Pancreas (tissue), 10 donors: ENCODE measurements around the gene ZNF324. TPM values are rescaled to one million over a fixed set of nuclear protein-coding genes. Genes with fewer than 3 reads are reported as not detected.
A peak's percentile ranks its signal among the peaks of the same experiment; 100 is the strongest.
"Not testable (repeated sequence)": the region's sequence is repeated elsewhere in the genome, so short reads cannot be mapped to it uniquely, and the experiment has no call there.

Experiments
- ATAC-seq, 4 donors: fragments of 200-7000 bp; cut with Tn5 transposase; one replicate each; pipeline versions ENCODE4 v1.8.0 to v1.9.1; 2020; ENCODE audit warnings: mild to moderate bottlenecking in 4 of 4, moderate library complexity in 4 of 4
- DNase-seq, 6 donors: peaks; one replicate each; pipeline ENCODE4 v3.0.0-alpha.2; 2020
- FAIRE-seq: peaks from 2 replicates; lab custom pipeline; 2012; peaks lifted over from hg19 to GRCh38; lab: Jason Lieb, UNC
- H3K27ac ChIP-seq, 4 donors: fragments of 200-600 bp; sonication (generic); 1 replicate in 3 of 4; 2 replicates in 1 of 4; pipeline versions ENCODE4 v1.5.0 to v1.8.0; 2020
- H3K27me3 ChIP-seq, 4 donors: fragments of 200-600 bp; one replicate each; pipeline ENCODE4 v1.8.0; 2021
- H3K36me3 ChIP-seq, 3 donors: fragments of 200-600 bp; sonication (generic) in 1 of 3; one replicate each; pipeline versions ENCODE4 v1.5.0 to v1.8.0; 2020 to 2021
- H3K4me1 ChIP-seq, 3 donors: fragments of 200-600 bp; one replicate each; pipeline ENCODE4 v1.8.0; 2021
- H3K4me3 ChIP-seq, 4 donors: fragments of 200-600 bp; sonication (generic) in 2 of 4; one replicate each; pipeline versions ENCODE4 v1.5.0 to v1.8.0; 2020 to 2021
- H3K9me3 ChIP-seq, 4 donors: fragments of 200-600 bp; one replicate each; pipeline ENCODE4 v1.8.0; 2021
- WGBS, 2 donors: extraction: QIAGEN DNeasy Blood & Tissue Kit; methylation state at CpG; one replicate each; pipeline ENCODE4 v1.1.7; 2013; 5-methylcytosine and 5-hydroxymethylcytosine counted together
- intact Hi-C, 3 donors: fragments of 100-400 bp; cut with DNase I; formaldehyde crosslinking; loops; one replicate each; pipeline versions ENCODE4 v1.11.1 to v1.14.2; 2022
- polyA plus RNA-seq, 2 donors: library from polyadenylated mRNA; stranded (reverse); fragments of 200-250 nt; gene quantifications; one replicate each; pipeline ENCODE4 v1.2.3, GENCODE V29; 2013
- total RNA-seq, 6 donors: library from RNA; stranded (reverse); fragmentation: NEBNext Ultra II Directional in 4 of 6; extraction: Animal tissue kit (Norgen Biotek cat#: 25700) in 4 of 6; gene quantifications; one replicate each; pipeline versions ENCODE4 v1.2.1 to v1.2.4, GENCODE V29; 2021 to 2023
- TF ChIP-seq, protein P1 (sequence below), 4 donors: fragments of 200-600 bp; sonication (generic) in 3 of 4; IDR thresholded peaks; one replicate each; pipeline versions ENCODE4 v1.5.0 to v1.8.0; 2021; ENCODE audit warnings: antibody characterized with exemption in 4 of 4
- donor health status: healthy with polysubstance abuse.
- donor health status: DM: no; HTN: no; CAD: no; lungs with moderate emphysema.
- donor health status: DM: no; HTN: no; CAD: no.
- donor health status: control.
- donor health status: control.
- donor health status: Bipolar disorder and iron deficiency.
- donor health status: DM: yes; HTN: yes; CAD: no.
- donor health status: DM: no; HTN: no; CAD: no.
- donor health status: DM: no; HTN: no; CAD: no.
- donor health status: DM: yes; HTN: yes; CAD: no.

ZNF324 gene
- total and polyA plus RNA-seq, 8 donors: 3.5 to 7.3 (median 5.8) TPM

DNA sequence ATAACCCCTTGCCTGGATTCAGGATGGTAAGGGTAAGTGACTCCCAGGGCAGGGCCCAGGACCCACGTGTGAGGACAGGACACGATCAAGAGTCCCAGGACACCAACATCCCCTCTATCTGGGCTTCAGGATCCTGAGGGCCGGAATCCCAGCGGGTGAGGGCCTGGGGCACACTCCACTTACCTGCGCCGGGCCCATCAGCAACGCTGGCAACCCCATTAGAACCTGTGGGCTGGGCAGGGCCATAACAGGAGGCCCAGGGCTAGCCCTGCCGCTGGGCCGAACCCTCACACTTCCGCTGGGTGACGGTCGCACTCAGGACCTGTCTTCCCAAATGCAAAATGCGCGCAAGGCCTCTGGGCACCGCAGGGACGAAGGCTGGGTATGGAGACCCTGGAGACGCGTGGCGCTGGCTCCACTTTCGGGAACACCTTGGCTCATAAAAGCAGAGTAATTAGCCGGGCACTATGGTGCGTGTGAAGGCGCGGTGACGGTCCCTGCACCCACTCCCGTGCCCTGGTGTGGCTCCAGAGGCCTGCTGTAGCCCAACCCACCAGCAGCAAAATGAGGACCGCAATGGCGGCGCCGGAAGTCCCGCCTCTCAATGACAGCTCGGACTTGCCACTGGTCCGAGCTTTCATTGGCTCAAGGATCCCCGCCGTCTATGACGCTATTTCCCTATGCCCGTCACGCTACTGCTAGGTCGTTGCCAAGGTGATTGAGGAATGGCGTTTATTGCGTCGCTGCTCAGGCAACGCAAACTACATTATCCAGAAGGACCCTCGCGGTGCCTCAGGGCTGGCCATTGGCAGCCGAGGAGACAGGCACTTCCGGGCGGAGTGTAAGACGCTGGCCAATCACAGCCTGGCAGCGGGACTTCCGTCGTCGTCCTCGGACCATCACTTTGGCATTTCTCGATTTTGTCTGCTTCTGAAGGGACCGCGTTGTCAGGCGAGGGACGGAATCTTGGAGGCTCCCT, 27.0 kb upstream of the ZNF324 start, which contains the start of gene ZNF132:
Gene ZNF132 (minus strand): TSS at position 578 of the 979 bp plus-strand sequence. CDS start 332 bp downstream, at position 246.
- H3K4me3 ChIP-seq: peak within 1 kb of the TSS; percentile 42 to 85 (median 52)
- TF ChIP-seq, protein P1, sequence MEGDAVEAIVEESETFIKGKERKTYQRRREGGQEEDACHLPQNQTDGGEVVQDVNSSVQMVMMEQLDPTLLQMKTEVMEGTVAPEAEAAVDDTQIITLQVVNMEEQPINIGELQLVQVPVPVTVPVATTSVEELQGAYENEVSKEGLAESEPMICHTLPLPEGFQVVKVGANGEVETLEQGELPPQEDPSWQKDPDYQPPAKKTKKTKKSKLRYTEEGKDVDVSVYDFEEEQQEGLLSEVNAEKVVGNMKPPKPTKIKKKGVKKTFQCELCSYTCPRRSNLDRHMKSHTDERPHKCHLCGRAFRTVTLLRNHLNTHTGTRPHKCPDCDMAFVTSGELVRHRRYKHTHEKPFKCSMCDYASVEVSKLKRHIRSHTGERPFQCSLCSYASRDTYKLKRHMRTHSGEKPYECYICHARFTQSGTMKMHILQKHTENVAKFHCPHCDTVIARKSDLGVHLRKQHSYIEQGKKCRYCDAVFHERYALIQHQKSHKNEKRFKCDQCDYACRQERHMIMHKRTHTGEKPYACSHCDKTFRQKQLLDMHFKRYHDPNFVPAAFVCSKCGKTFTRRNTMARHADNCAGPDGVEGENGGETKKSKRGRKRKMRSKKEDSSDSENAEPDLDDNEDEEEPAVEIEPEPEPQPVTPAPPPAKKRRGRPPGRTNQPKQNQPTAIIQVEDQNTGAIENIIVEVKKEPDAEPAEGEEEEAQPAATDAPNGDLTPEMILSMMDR (IDR thresholded peaks at IDR 0.05): no peak
- ATAC-seq (peak; percentile 97 to 99 (median 98)), FAIRE-seq (peak; percentile 98), DNase-seq (peak; percentile 89 to 99 (median 97))
- H3K27ac ChIP-seq: peak within 1 kb of the TSS; percentile 9 to 66 (median 50)
- intact Hi-C loops: no loop called here
- WGBS, 2 donors: 6 to 7% methylated on average over 59 of the region's 59 CpGs
- H3K4me1 ChIP-seq: peaks cover 0 to 8% (median 0%) of the 10 kb centered on the region in 3 donors
- peaks cover 0 to 6% (median under 1%) of the 10 kb centered on the region in 4 donors for H3K9me3 ChIP-seq
- peaks cover under 1 to 24% (median 13%) of the 10 kb centered on the region in 3 donors for H3K36me3 ChIP-seq
- no peaks in the 10 kb centered on the region for H3K27me3 ChIP-seq

DNA sequence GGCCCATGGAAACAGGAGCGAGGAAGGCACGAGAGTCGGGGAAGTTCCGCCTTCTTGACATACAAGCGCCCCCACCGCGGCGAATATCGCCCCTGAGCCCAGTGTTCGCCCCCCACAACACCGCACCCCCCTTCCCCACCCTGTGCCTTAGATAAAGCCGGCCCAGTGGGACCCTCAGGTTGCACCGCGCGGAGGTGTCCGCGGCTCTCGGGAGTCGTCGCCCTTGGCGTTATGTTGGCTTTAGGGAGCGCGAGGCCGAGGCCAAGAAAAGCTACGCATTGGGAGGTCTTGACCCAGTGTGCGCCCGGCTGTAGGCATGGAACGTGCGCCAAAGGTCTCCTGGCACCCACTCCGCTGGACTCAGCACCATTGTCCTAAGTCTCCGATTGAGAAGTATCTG, 26.3 kb upstream of the ZNF324 start:
- Histone ChIP-seq H3K27ac (peak overlapping the region; percentile 9 to 66 (median 50)), H3K9me3 (peaks cover 0 to 4% (median 0%) of the 10 kb centered on the region in 4 donors), H3K4me1 (peaks cover 0 to 8% (median 0%) of the 10 kb centered on the region in 3 donors), H3K27me3 (no peaks in the 10 kb centered on the region), H3K4me3 (peak overlapping the region; percentile 42 to 85 (median 52)), H3K36me3 (peaks cover 0 to 17% (median 7%) of the 10 kb centered on the region in 3 donors)
- FAIRE-seq (no peak), ATAC-seq (peak in 3 of 4 donors; percentile 1 to 2 (median 1)), DNase-seq (peak in 3 of 6 donors; percentile 39 to 55 (median 55))
- intact Hi-C loops: no loop called here
- TF ChIP-seq, protein P1 (IDR thresholded peaks at IDR 0.05): no peak
- WGBS, 2 donors: 14 to 17% methylated on average over 30 to 31 of the region's 31 CpGs

DNA sequence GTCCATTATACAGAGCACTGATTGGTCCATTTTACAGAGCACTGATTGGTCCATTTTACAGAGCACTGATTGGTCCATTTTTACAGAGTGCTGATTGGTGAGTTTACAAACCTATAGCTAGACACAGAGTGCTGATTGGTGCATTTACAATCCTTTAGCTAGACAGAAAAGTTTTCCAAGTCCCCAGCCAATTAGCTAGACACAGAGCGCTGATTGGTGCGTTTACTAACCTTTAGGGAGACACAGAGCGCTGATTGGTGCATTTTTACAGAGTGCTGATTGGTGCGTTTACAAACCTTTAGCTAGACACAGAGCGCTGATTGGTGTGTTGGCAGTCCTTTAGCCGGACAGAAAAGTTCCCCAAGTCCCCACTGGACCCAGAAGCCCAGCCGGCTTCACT, 23.9 kb upstream of the ZNF324 start:
- 84 to 88% methylated on average over 7 of the region's 7 CpGs for WGBS, 2 donors
- FAIRE-seq, ATAC-seq, H3K9me3 ChIP-seq, intact Hi-C loops, H3K27me3 ChIP-seq, H3K4me3 ChIP-seq, H3K27ac ChIP-seq, H3K36me3 ChIP-seq, H3K4me1 ChIP-seq, DNase-seq: not testable (repeated sequence)

DNA sequence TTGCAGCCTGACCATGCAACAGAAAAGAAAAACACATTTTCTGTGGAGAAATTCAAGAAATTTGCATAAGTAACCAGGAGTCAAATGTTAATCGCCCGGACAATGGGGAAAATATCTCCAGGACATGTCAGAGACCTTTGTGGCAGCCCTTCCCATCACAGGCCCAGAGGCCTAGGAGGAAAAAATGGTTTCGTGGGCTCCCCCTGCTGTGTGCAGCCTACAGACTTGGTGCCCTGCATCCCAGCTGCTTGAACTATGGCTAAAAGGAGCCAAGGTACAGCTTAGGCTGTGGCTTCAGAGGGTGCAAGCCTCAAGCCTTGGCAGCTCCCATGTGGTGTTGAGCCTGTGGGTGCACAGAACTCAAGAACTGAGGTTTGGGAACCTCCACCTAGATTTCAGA, 18.0 kb upstream of the ZNF324 start:
- H3K4me1 ChIP-seq, H3K27ac ChIP-seq, H3K27me3 ChIP-seq, intact Hi-C loops, H3K36me3 ChIP-seq, ATAC-seq, H3K4me3 ChIP-seq, FAIRE-seq, DNase-seq, H3K9me3 ChIP-seq: not testable (repeated sequence)
- 67 to 81% methylated on average over 3 of the region's 3 CpGs for WGBS, 2 donors

DNA sequence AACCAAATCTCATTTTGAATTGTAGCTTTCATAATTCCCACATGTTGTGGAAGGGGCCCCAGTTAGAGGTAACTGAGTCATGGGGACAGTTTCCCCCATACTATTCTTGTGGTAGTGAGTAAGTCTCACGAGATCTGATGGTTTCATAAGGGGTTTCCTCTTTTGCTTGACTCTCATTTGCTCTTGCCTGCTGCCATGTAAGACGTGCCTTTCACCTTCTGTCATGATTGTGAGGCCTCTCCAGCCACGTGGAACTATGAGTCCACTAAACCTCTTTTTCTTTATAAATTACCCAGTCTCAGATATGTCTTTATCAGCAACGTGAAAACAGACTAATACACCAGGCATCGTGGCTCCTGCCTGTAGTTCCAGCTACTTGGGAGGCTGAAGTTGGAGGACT, 16.9 kb upstream of the ZNF324 start:
- ATAC-seq, DNase-seq, intact Hi-C loops, H3K4me3 ChIP-seq, H3K9me3 ChIP-seq, H3K27ac ChIP-seq, H3K27me3 ChIP-seq, H3K4me1 ChIP-seq, H3K36me3 ChIP-seq, FAIRE-seq: not testable (repeated sequence)
- WGBS, 2 donors: 58 to 66% methylated on average over 5 of the region's 5 CpGs

DNA sequence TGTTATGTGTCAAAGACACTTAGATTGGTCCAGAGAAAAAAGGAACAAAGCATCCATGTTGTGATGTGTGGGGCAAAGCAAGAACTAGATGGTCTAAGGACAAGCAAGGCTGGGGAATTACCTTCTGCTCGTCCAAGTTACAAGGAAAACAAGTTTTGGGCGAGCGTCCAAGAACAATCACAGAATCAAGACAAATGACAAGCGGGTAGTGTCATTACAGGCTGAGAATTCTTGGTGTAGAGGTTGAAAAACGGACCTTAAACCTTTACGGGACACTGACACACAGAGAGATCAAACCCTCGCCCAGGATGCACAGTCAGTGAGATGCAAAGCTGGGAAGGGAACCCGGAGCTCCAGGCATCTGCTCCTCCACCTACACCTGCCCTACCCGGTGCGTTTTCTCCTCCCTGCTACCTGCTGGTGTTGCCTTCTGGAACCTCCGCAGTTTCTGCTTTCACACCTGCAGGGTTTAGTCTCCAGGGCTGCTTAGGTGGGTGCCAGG, 16.0 kb upstream of the ZNF324 start:
- FAIRE-seq: no peak
- Histone ChIP-seq H3K27me3 (no peaks in the 10 kb centered on the region), H3K4me1 (peaks cover 0 to 3% (median 0%) of the 10 kb centered on the region in 3 donors), H3K36me3 (no peaks in the 10 kb centered on the region), H3K9me3 (no peaks in the 10 kb centered on the region), H3K4me3 (peak overlapping the region; percentile 69 to 99 (median 85)), H3K27ac (peak overlapping the region; percentile 24 to 79 (median 56))
- peak; percentile 51 to 67 (median 62) for ATAC-seq
- TF ChIP-seq, protein P1 (IDR thresholded peaks at IDR 0.05): no peak
- DNase-seq: peak in 1 of 6 donors; percentile 51
- intact Hi-C loops: no loop called here
- 1 to 2% methylated on average over 11 of the region's 11 CpGs for WGBS, 2 donors
